GM23248 (cell line): ENCODE measurements around the gene KNG1.

Experiments
- EZH2 ChIP-seq: fragments of 200-600 bp; sonication (generic); IDR thresholded peaks from 2 replicates; pipeline ENCODE4 v1.6.1; 2018; ENCODE audit warnings: antibody characterized with exemption, mild to moderate bottlenecking; ENCODE audit not compliant: insufficient read depth, poor library complexity, severe bottlenecking
- EZH2phosphoT487 ChIP-seq: fragments of 200-600 bp; sonication (generic); IDR thresholded peaks from 2 replicates; pipeline ENCODE4 v1.6.1; 2018; ENCODE audit warnings: antibody characterized with exemption, moderate library complexity, mild to moderate bottlenecking, low read depth; ENCODE audit not compliant: insufficient read depth

DNA sequence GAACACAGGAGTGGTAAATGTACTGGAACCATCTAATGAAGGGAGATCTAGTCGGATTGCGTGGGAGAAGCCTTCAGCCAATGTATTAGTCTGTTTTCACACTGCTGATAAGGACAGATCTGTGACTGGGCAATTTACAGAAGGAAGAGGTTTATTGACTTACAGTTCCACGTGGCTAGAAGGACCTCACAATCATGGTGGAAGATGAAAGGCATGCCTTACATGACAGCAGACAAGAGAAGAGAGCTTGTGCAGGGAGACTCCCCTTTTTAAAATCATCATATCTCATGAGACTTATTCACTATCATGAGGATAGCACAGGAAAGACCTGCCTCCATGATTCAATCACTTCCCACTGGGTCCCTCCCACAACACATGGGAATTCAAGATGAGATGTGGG is 34.3 kb upstream of the KNG1 start:
- TF ChIP-seq EZH2 (no peak), EZH2phosphoT487 (no peak)
